ENCODE measurements around the gene FOXP1.

DNA sequence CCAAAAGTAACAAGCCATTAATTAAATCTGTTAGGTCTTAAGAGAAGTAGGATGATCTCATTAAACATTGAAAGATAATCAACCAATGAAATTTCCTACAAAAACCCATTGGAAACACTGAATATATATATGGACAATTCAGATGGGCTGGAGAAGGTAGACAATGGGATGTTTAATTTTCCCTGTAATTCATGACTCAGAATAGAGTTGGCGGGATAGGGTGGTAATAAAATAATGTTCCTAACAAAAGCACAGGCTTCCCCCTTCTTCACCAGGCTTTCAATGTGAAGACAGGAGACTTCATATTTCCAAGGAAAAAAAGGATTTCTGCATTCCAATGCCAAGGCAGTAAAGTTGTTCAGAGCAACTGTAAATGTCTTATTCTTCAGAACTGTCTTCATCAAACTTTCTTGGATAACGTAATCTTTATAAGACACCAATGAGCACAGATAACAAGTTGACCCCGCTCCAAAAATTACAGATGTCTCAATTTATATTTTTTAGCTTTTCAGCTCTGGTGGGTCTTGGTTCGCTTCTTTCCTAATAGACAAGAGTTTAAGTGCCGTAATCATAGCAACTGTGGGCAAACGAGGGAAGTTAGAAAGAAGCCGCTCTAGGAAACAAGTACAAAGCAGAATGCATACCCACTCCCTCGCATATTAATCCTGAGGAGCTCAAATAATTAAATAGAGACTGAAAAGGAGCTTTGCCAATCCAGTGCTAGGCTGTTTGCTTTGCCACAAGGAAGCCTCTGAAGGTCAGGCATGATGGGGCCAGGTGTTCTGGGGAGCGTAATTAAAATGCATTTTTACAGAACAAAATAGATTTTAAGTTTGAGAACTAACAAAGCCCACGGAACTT lies 377.0 kb downstream of the FOXP1 start:
- TF ChIP-seq POLR2A (IDR thresholded peaks at IDR 0.05) = no peak
- TF ChIP-seq, protein P1, sequence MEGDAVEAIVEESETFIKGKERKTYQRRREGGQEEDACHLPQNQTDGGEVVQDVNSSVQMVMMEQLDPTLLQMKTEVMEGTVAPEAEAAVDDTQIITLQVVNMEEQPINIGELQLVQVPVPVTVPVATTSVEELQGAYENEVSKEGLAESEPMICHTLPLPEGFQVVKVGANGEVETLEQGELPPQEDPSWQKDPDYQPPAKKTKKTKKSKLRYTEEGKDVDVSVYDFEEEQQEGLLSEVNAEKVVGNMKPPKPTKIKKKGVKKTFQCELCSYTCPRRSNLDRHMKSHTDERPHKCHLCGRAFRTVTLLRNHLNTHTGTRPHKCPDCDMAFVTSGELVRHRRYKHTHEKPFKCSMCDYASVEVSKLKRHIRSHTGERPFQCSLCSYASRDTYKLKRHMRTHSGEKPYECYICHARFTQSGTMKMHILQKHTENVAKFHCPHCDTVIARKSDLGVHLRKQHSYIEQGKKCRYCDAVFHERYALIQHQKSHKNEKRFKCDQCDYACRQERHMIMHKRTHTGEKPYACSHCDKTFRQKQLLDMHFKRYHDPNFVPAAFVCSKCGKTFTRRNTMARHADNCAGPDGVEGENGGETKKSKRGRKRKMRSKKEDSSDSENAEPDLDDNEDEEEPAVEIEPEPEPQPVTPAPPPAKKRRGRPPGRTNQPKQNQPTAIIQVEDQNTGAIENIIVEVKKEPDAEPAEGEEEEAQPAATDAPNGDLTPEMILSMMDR (IDR thresholded peaks at IDR 0.05 in 4 of 5, conservative IDR thresholded peaks at IDR 0.05 in 1 of 5) = no peak
